Testis (tissue), 3 donors: ENCODE measurements around the gene KIF26B. TPM values are rescaled to one million over a fixed set of nuclear protein-coding genes. Genes with fewer than 3 reads are reported as not detected.

Source experiments
- DNase-seq: peaks from one replicate; pipeline ENCODE4 v3.0.0-alpha.2; 2019
- H3K27ac ChIP-seq, 2 donors: fragments of 200-600 bp; sonication (generic); one replicate each; pipeline ENCODE4 v1.5.1; 2019
- H3K27me3 ChIP-seq: fragments of 200-600 bp; sonication (generic); one replicate; pipeline ENCODE4 v1.5.1; 2019
- H3K36me3 ChIP-seq: fragments of 200-600 bp; sonication (generic); one replicate; pipeline ENCODE4 v1.5.1; 2017; ENCODE audit warnings: low read depth; ENCODE audit errors: missing control alignments
- H3K4me1 ChIP-seq: fragments of 200-600 bp; sonication (generic); one replicate; pipeline ENCODE4 v1.5.1; 2019
- H3K4me3 ChIP-seq, 2 donors: fragments of 200-600 bp; sonication (generic); one replicate each; pipeline ENCODE4 v1.5.1; 2017 to 2019
- H3K9me3 ChIP-seq: fragments of 200-600 bp; sonication (generic); one replicate; pipeline ENCODE4 v1.5.1; 2017
- CTCF ChIP-seq, 3 experiments: fragments of 450-650 bp in 2 of 3; fragments of 200-600 bp in 1 of 3; sonication (generic) in 1 of 3; IDR thresholded peaks; one replicate each; pipeline ENCODE4 v1.5.1; 2016 to 2019; ENCODE audit warnings: antibody characterized with exemption in 3 of 3, mild to moderate bottlenecking in 2 of 3, moderate library complexity in 1 of 3
- POLR2A ChIP-seq: fragments of 450-650 bp; IDR thresholded peaks from one replicate; pipeline ENCODE4 v1.6.1; 2017; ENCODE audit warnings: antibody characterized with exemption, mild to moderate bottlenecking, moderate library complexity
- WGBS, 2 donors: methylation state at CpG; one replicate each; pipeline ENCODE4 v1.1.5; 2018; 5-methylcytosine and 5-hydroxymethylcytosine counted together
- intact Hi-C: fragments of 100-400 bp; cut with DNase I; formaldehyde crosslinking; loops from one replicate; pipeline ENCODE4 v1.15.1; 2023; ENCODE audit warnings: low total_unique reads
- polyA plus RNA-seq: library from polyadenylated mRNA; stranded (reverse); fragments of 350-450 nt; fragmentation: Illumina TruSeq; extraction: RNeasy Lipid Tissue Mini Kit (QIAGEN cat#74804); gene quantifications from one replicate; pipeline ENCODE4 v1.2.3, GENCODE V29; 2014; ENCODE audit warnings: low read depth, low replicate concordance; ENCODE audit not compliant: insufficient read depth
- total RNA-seq, 2 donors: library from RNA; depleted of rRNA; stranded (reverse); fragments of >200 nt; gene quantifications; one replicate each; pipeline ENCODE4 v1.2.3, GENCODE V29; 2016

Gene KIF26B
- total and polyA plus RNA-seq, 3 donors from 2014 or later = 3.0 to 4.8 (median 3.1) TPM

DNA sequence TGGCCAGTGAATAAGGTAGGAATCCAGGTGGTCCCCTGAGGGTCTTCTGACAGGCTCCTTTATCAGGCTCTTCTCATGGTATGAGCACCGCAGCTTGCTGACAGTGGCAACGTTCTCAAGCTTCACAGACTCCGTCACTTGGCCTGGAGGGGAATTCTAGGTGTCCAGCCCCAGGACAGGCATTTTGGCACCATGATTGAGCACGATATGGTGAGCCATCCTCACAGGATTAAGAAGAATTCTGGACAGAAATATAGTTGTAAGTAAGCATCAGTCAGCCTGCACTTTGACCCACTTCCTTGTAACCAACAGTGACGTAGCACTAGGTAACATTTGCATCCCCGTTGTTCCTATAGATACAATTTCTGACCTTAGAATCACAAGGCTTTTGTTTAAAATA lies 30.5 kb upstream of the KIF26B start:
- no peaks in the 10 kb centered on the region for H3K4me1 ChIP-seq
- no peak overlapping the region for H3K27ac ChIP-seq
- 94 to 98% methylated on average over 6 of the region's 6 CpGs for WGBS, 2 donors
- no peak for TF ChIP-seq POLR2A
- TF ChIP-seq CTCF (IDR thresholded peaks at IDR 0.05) = no peak
- intact Hi-C loops = no loop called here
- DNase-seq = no peak
- no peak overlapping the region for H3K4me3 ChIP-seq
- no peaks in the 10 kb centered on the region for H3K9me3 ChIP-seq
- H3K27me3 ChIP-seq = no peaks in the 10 kb centered on the region
- no peaks in the 10 kb centered on the region for H3K36me3 ChIP-seq

DNA sequence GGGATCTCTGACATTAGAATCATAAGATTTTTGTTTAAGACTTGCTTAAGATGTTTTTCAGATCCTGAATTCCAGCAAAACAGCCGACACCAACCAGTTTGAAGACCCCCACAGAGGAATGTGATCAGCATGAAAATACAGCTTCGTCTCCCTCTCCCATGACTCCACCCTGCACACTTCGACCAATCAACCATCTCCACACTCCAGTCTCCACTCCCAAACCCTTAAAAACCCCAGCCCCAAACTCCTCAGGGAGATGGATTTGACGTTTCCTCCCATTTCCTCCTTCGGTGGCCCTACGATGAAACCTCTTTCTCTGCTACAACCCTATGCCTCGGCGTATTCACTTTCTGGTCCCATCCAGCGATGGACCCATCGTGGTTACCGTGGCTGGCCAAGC lies 30.1 kb upstream of the KIF26B start:
- H3K36me3 ChIP-seq = no peaks in the 10 kb centered on the region
- intact Hi-C loops = no loop called here
- 91 to 95% methylated on average over 11 of the region's 11 CpGs for WGBS, 2 donors
- H3K27ac ChIP-seq = no peak overlapping the region
- DNase-seq = no peak
- TF ChIP-seq CTCF (IDR thresholded peaks at IDR 0.05) (no peak), POLR2A (no peak)
- no peaks in the 10 kb centered on the region for H3K27me3 ChIP-seq
- H3K9me3 ChIP-seq = no peaks in the 10 kb centered on the region
- H3K4me1 ChIP-seq = peaks cover 4% of the 10 kb centered on the region
- no peak overlapping the region for H3K4me3 ChIP-seq

DNA sequence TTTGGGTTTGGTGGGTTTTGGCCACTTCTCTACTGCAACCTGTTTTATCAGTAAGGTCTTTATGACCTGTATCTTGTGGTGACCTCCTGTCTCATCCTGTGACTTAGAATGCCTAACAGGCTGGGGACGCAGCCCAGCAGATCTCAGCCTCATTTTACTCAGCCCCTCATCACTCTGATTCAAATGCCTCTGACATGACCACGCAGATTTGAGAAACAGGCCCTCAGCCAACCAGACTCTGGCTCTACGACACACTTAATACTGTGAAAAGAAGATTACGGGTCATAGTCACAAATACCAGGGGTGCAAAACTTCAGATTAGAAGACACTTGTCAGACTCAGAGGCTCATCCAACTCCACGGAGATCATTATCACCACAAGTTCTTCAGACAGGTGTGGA lies 28.3 kb upstream of the KIF26B start:
- Histone ChIP-seq H3K4me1 (peaks cover 7% of the 10 kb centered on the region), H3K27me3 (no peaks in the 10 kb centered on the region), H3K27ac (no peak overlapping the region), H3K9me3 (no peaks in the 10 kb centered on the region), H3K4me3 (no peak overlapping the region), H3K36me3 (no peaks in the 10 kb centered on the region)
- WGBS, 2 donors = 89% methylated on average over 5 of the region's 5 CpGs
- TF ChIP-seq CTCF (IDR thresholded peaks at IDR 0.05) (no peak), POLR2A (no peak)
- intact Hi-C loops = no loop called here
- DNase-seq = no peak

GRCh38 chr1:245128381-245129101 lies 26.2 kb upstream of the KIF26B start:
- Histone ChIP-seq H3K9me3 (no peaks in the 10 kb centered on the region), H3K27ac (no peak overlapping the region), H3K36me3 (no peaks in the 10 kb centered on the region), H3K4me1 (peaks cover 7% of the 10 kb centered on the region), H3K27me3 (no peaks in the 10 kb centered on the region), H3K4me3 (no peak overlapping the region)
- DNase-seq = no peak
- WGBS, 2 donors = 85 to 87% methylated on average over 20 of the region's 20 CpGs
- no peak for TF ChIP-seq CTCF (IDR thresholded peaks at IDR 0.05)
- no peak for TF ChIP-seq POLR2A
- intact Hi-C loops = no loop called here
